Gastrocnemius medialis (tissue), 4 donors: Measurements from ENCODE around the gene HAUS2.

ENCODE experiments used
- POLR2A ChIP-seq, 2 donors: fragments of 450-650 bp; IDR thresholded peaks; one replicate each; pipeline ENCODE4 v1.6.1; 2017; ENCODE audit warnings: antibody characterized with exemption in 2 of 2, mild to moderate bottlenecking in 2 of 2, moderate library complexity in 2 of 2
- TF ChIP-seq, protein P1 (sequence below), 5 experiments: fragments of 450-650 bp in 3 of 5; fragments of 200-600 bp in 2 of 5; sonication (generic) in 2 of 5; IDR thresholded peaks in 4 of 5; conservative IDR thresholded peaks in 1 of 5; 1 replicate in 4 of 5; 2 replicates in 1 of 5; pipeline ENCODE4 v1.5.1; 2016 to 2019; ENCODE audit warnings: antibody characterized with exemption in 5 of 5, mild to moderate bottlenecking in 3 of 5, moderate library complexity in 3 of 5

DNA sequence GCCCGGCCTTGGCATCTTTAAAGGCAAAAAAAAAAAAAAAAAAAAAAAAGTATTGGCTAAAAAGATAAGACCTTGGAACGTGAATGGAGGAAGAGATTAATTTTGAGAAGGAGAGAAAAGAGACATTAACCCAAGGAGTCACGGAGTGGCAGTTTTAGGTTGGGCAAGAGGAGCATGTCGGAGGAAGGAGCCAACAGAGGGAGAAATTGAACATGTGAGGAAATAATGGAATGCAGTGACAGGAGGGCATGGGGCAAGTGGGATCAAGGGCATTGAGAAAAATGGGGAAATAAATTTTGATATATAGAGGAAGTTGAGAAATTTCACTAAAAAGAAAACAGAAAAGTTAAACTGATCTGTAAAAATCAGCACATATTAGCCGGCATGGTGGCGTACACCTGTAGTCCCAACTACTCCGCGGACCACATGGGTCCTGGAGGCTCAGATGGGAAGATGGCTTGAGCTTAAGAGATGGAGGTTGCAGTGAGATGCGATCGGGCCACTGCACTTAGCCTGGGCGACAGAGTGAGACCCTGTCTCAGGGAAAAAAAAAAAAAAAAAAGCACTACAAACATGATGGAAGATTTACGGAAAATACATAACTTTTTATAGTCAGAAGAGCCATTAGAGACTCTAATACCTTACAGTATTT, 1.2 kb downstream of the HAUS2 start:
- TF ChIP-seq, protein P1, sequence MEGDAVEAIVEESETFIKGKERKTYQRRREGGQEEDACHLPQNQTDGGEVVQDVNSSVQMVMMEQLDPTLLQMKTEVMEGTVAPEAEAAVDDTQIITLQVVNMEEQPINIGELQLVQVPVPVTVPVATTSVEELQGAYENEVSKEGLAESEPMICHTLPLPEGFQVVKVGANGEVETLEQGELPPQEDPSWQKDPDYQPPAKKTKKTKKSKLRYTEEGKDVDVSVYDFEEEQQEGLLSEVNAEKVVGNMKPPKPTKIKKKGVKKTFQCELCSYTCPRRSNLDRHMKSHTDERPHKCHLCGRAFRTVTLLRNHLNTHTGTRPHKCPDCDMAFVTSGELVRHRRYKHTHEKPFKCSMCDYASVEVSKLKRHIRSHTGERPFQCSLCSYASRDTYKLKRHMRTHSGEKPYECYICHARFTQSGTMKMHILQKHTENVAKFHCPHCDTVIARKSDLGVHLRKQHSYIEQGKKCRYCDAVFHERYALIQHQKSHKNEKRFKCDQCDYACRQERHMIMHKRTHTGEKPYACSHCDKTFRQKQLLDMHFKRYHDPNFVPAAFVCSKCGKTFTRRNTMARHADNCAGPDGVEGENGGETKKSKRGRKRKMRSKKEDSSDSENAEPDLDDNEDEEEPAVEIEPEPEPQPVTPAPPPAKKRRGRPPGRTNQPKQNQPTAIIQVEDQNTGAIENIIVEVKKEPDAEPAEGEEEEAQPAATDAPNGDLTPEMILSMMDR (IDR thresholded peaks at IDR 0.05 in 4 of 5, conservative IDR thresholded peaks at IDR 0.05 in 1 of 5), result no peak
- TF ChIP-seq POLR2A (IDR thresholded peaks at IDR 0.05), result no peak
